Measurements from ENCODE around the gene CKMT2. TPM values are rescaled to one million over a fixed set of nuclear protein-coding genes. Genes with fewer than 3 reads are reported as not detected.

Gene CKMT2
- total and polyA plus RNA-seq, 2 of the 8 experiments (the other 6 are each of a cell fraction or from before 2014, with no cell fraction given): 2.4 to 5.0 TPM

GRCh38 chr5:81313278-81313677, 80.2 kb downstream of the CKMT2 start:
- Histone ChIP-seq H4K20me1 (replicated peaks in 1 of 2; ENCODE audit: control insufficient read depth in 1 of 2, insufficient read depth in 2 of 2, low read length in 2 of 2) (no peaks in the 10 kb centered on the region), H2BK12ac (ENCODE audit: low read depth, low read length) (no peak overlapping the region), H3K79me2 (ENCODE audit: control insufficient read depth in 1 of 2, insufficient read depth in 2 of 2, low read length in 2 of 2) (no peaks in the 10 kb centered on the region), H2BK120ac (replicated peaks; ENCODE audit: low read depth, low read length) (no peak overlapping the region), H3K79me1 (ENCODE audit: low read depth, low read length) (no peaks in the 10 kb centered on the region), H3K27ac (ENCODE audit: low read depth, low read length) (no peak overlapping the region), H2AK5ac (ENCODE audit: low read depth, low read length) (no peak overlapping the region), H3K23ac (ENCODE audit: insufficient read length) (no peak overlapping the region), H2BK15ac (ENCODE audit: low read length) (no peak overlapping the region), H4K91ac (replicated peaks; ENCODE audit: insufficient read length, low read length) (no peak overlapping the region), H2AFZ (ENCODE audit: low read length) (no peak overlapping the region), H3K23me2 (ENCODE audit: low read depth, low read length) (no peaks in the 10 kb centered on the region), H3K27me3 (replicated peaks in 1 of 4; ENCODE audit: control insufficient read depth in 3 of 4, extremely low read depth in 1 of 4, insufficient read depth in 3 of 4, low read length in 3 of 4) (no peaks in the 10 kb centered on the region), H3K4me3 (ENCODE audit: extremely low read depth in 1 of 4, insufficient read depth in 2 of 4, low read depth in 3 of 4, low read length in 4 of 4) (no peak overlapping the region), H3K9me3 (ENCODE audit: insufficient read depth in 2 of 2, low read depth in 1 of 2, low read length in 1 of 2) (no peaks in the 10 kb centered on the region), H3K56ac (replicated peaks; ENCODE audit: insufficient read length, low read depth, low read length) (no peak overlapping the region), H4K5ac (ENCODE audit: insufficient read length, low read depth, low read length) (no peak overlapping the region), H3K18ac (ENCODE audit: extremely low read depth, low read length) (no peak overlapping the region), H3K36me3 (ENCODE audit: control insufficient read depth in 2 of 4, insufficient read depth in 4 of 4, low read length in 3 of 4) (peaks cover 0 to 30% (median 6%) of the 10 kb centered on the region in 4 experiments; a peak in 4 of 8 replicates), H2BK5ac (ENCODE audit: low read depth, low read length) (no peak overlapping the region), H3K14ac (ENCODE audit: insufficient read length) (no peak overlapping the region), H4K8ac (ENCODE audit: extremely low read depth, insufficient read depth, low read length) (no peak overlapping the region), H3K4ac (replicated peaks; ENCODE audit: insufficient read length, low read depth, low read length) (no peak overlapping the region), H2BK20ac (ENCODE audit: low read length) (no peak overlapping the region), H3K4me1 (replicated peaks in 1 of 4; ENCODE audit: control insufficient read depth in 3 of 4, insufficient read depth in 4 of 4, low read length in 3 of 4) (peaks cover 0 to 6% (median 1%) of the 10 kb centered on the region in 4 experiments; a peak in 2 of 7 replicates), H3K4me2 (ENCODE audit: insufficient read depth in 1 of 2, low read depth in 2 of 2, low read length in 2 of 2) (no peak overlapping the region), H3K9ac (replicated peaks in 1 of 4; ENCODE audit: extremely low read depth in 1 of 4, low read depth in 3 of 4, low read length in 3 of 4) (no peak overlapping the region)
- FAIRE-seq (no peak), DNase-seq (ENCODE audit: low read depth in 1 of 2, low spot score in 2 of 2) (no peak)
- POLR2A ChIA-PET (ENCODE audit: partially characterized antibody): interaction anchor here (4.4 kb wide), 1 partner anchor 11 kb away, joined by 33 read pairs; the partner anchor contains the start of gene ZCCHC9
- CTCF ChIA-PET (ENCODE audit: partially characterized antibody): interaction anchor here (0.9 to 1.4 kb wide), 3 partner anchors 12 to 16 kb away, joined by 3 to 4 read pairs (median 4); partner anchors contain the start of gene ZCCHC9
- no peak for TF ChIP-seq CHD7 (IDR thresholded peaks at IDR 0.05; ENCODE audit: insufficient replicate concordance, low read length)

Measured in H1 (cell line).